Stimulated activated CD4-positive, alpha-beta T cell treated with anti-CD3 and anti-CD28 coated beads, TNF-alpha, amount 100 ng/mL, for 1 hour (primary cell): ENCODE measurements around the gene HIPK4.
"Not testable (repeated sequence)": the region's sequence is repeated elsewhere in the genome, so short reads cannot be mapped to it uniquely, and the experiment has no call there.

ENCODE experiments used
- DNase-seq, 3 donors: peaks; one replicate each; pipeline ENCODE4 v3.0.0-alpha.2; 2020; ENCODE audit warnings: low read depth in 3 of 3, low spot score in 1 of 3

Gene HIPK4

GRCh38 chr19:40341601-40342482 is 48.1 kb downstream of the HIPK4 start:
- no peak for DNase-seq

GRCh38 chr19:40339018-40339728 is 50.8 kb downstream of the HIPK4 start:
- DNase-seq, result no peak

- no peak for DNase-seq
Measured at GRCh38 chr19:40337594-40337993, 52.4 kb downstream of the HIPK4 start.

GRCh38 chr19:40337107-40337506 is 52.9 kb downstream of the HIPK4 start:
- DNase-seq, result no peak

GRCh38 chr19:40336601-40336900 is 53.4 kb downstream of the HIPK4 start:
- no peak for DNase-seq

- no peak for DNase-seq
Measured at GRCh38 chr19:40335855-40336600, 54.0 kb downstream of the HIPK4 start.

- no peak for DNase-seq
Measured at GRCh38 chr19:40335101-40335500, 54.9 kb downstream of the HIPK4 start.

- not testable (repeated sequence) for DNase-seq
Measured at GRCh38 chr19:40333083-40333482, 56.9 kb downstream of the HIPK4 start.

- no peak for DNase-seq
Measured at GRCh38 chr19:40332669-40333068, 57.3 kb downstream of the HIPK4 start.

GRCh38 chr19:40331052-40331451 is 58.9 kb downstream of the HIPK4 start:
- DNase-seq, result no peak
